GM23338 (cell line): ENCODE measurements around the gene GHRL.

Source experiments
- CREB1 ChIP-seq: fragments of 250-450 bp; sonication (Bioruptor Pico); IDR thresholded peaks from 2 replicates; pipeline ENCODE4 v1.5.0; 2020; ENCODE audit warnings: low read depth, mild to moderate bottlenecking, moderate library complexity
- CTCF ChIP-seq, 2 experiments: fragments of 200-600 bp in 1 of 2; sonication (generic) in 1 of 2; conservative IDR thresholded peaks; 2 replicates each; pipeline versions ENCODE4 v1.5.1 to v1.6.1; 2016 to 2017; ENCODE audit warnings: antibody characterized with exemption in 2 of 2, low read depth in 2 of 2, mild to moderate bottlenecking in 2 of 2, moderate library complexity in 1 of 2
- ETS1 ChIP-seq: IDR thresholded peaks from 2 replicates; pipeline ENCODE4 v1.6.1; 2016; ENCODE audit warnings: antibody characterized with exemption
- EZH2 ChIP-seq: fragments of 200-600 bp; sonication (generic); IDR thresholded peaks from one replicate; pipeline ENCODE4 v1.8.0; 2017; ENCODE audit warnings: antibody characterized with exemption, mild to moderate bottlenecking, low read depth; ENCODE audit not compliant: unreplicated experiment
- EZH2phosphoT487 ChIP-seq: fragments of 200-600 bp; sonication (generic); IDR thresholded peaks from one replicate; pipeline ENCODE4 v1.8.1; 2018; ENCODE audit warnings: antibody characterized with exemption; ENCODE audit not compliant: unreplicated experiment
- JUNB ChIP-seq: IDR thresholded peaks from one replicate; pipeline ENCODE4 v1.6.1; 2016; ENCODE audit warnings: antibody characterized with exemption; ENCODE audit not compliant: unreplicated experiment
- POLR2AphosphoS5 ChIP-seq: IDR thresholded peaks from 2 replicates; pipeline ENCODE4 v1.6.1; 2016; ENCODE audit warnings: antibody characterized with exemption, low read depth
- REST ChIP-seq: IDR thresholded peaks from one replicate; pipeline ENCODE4 v1.6.1; 2018; ENCODE audit warnings: antibody characterized with exemption; ENCODE audit not compliant: unreplicated experiment
- STAT1 ChIP-seq: IDR thresholded peaks from one replicate; pipeline ENCODE4 v1.6.1; 2016; ENCODE audit warnings: antibody characterized with exemption; ENCODE audit not compliant: unreplicated experiment
- ZNF114 ChIP-seq: fragments of 250-450 bp; sonication (Bioruptor Pico); IDR thresholded peaks from 2 replicates; pipeline ENCODE4 v1.5.0; 2020; ENCODE audit warnings: mild to moderate bottlenecking, moderate library complexity

- TF ChIP-seq CTCF (conservative IDR thresholded peaks at IDR 0.05; ENCODE audit: low read depth in 2 of 2) = no peak
- no peak for TF ChIP-seq EZH2
- TF ChIP-seq POLR2AphosphoS5 = no peak
- TF ChIP-seq EZH2phosphoT487 = no peak
- TF ChIP-seq REST = no peak
- no peak for TF ChIP-seq STAT1
- no peak for TF ChIP-seq JUNB
- TF ChIP-seq CREB1 (CRISPR knock-in tag) = no peak
- TF ChIP-seq ETS1 = no peak
- no peak for TF ChIP-seq ZNF114 (CRISPR knock-in tag)
Measured at GRCh38 chr3:10247679-10248183, 45.0 kb downstream of the GHRL start.
